ENCODE results near the gene IGFL2. TPM values are rescaled to one million over a fixed set of nuclear protein-coding genes. Genes with fewer than 3 reads are reported as not detected.
"Not testable (repeated sequence)": the region's sequence is repeated elsewhere in the genome, so short reads cannot be mapped to it uniquely, and the experiment has no call there.

Gene IGFL2
- total RNA-seq, 1 donor from 2014 or later = not detected

GRCh38 chr19:46206682-46207081 is 58.6 kb downstream of the IGFL2 start:
- no peak overlapping the region for H3K27ac Mint-ChIP-seq (ENCODE audit: unreplicated experiment)
- no peaks in the 10 kb centered on the region for H3K36me3 Mint-ChIP-seq (ENCODE audit: low read depth, unreplicated experiment)
- no peak overlapping the region for H3K4me3 Mint-ChIP-seq (ENCODE audit: unreplicated experiment)
- H3K4me1 Mint-ChIP-seq (ENCODE audit: unreplicated experiment) = peaks cover 12% of the 10 kb centered on the region
- no peak for DNase-seq (ENCODE audit: low spot score)
- peaks cover 5% of the 10 kb centered on the region for H3K27me3 Mint-ChIP-seq (ENCODE audit: unreplicated experiment)
- no peaks in the 10 kb centered on the region for H3K9me3 Mint-ChIP-seq (ENCODE audit: unreplicated experiment)
- no peak for TF ChIP-seq CTCF (IDR thresholded peaks at IDR 0.05; ENCODE audit: unreplicated experiment)

- H3K27me3 Mint-ChIP-seq (ENCODE audit: unreplicated experiment); DNase-seq (ENCODE audit: low spot score); H3K4me3 Mint-ChIP-seq (ENCODE audit: unreplicated experiment); H3K36me3 Mint-ChIP-seq (ENCODE audit: low read depth, unreplicated experiment); H3K9me3 Mint-ChIP-seq (ENCODE audit: unreplicated experiment); H3K27ac Mint-ChIP-seq (ENCODE audit: unreplicated experiment): not testable (repeated sequence)
- peaks cover 24% of the 10 kb centered on the region for H3K4me1 Mint-ChIP-seq (ENCODE audit: unreplicated experiment)
These were observed 59.8 kb downstream of the IGFL2 start for GRCh38 chr19:46207858-46208257.

GRCh38 chr19:46209051-46209450 is 61.0 kb downstream of the IGFL2 start:
- no peak for TF ChIP-seq CTCF (IDR thresholded peaks at IDR 0.05; ENCODE audit: unreplicated experiment)
- Mint-ChIP-seq H3K27ac (ENCODE audit: unreplicated experiment) (no peak overlapping the region), H3K4me3 (ENCODE audit: unreplicated experiment) (no peak overlapping the region), H3K9me3 (ENCODE audit: unreplicated experiment) (no peaks in the 10 kb centered on the region), H3K36me3 (ENCODE audit: low read depth, unreplicated experiment) (no peaks in the 10 kb centered on the region), H3K4me1 (ENCODE audit: unreplicated experiment) (peaks cover 25% of the 10 kb centered on the region), H3K27me3 (ENCODE audit: unreplicated experiment) (peaks cover 5% of the 10 kb centered on the region)
- DNase-seq (ENCODE audit: low spot score) = no peak

- H3K4me3 Mint-ChIP-seq (ENCODE audit: unreplicated experiment) = no peak overlapping the region
- H3K9me3 Mint-ChIP-seq (ENCODE audit: unreplicated experiment) = no peaks in the 10 kb centered on the region
- no peaks in the 10 kb centered on the region for H3K36me3 Mint-ChIP-seq (ENCODE audit: low read depth, unreplicated experiment)
- H3K27ac Mint-ChIP-seq (ENCODE audit: unreplicated experiment) = no peak overlapping the region
- H3K27me3 Mint-ChIP-seq (ENCODE audit: unreplicated experiment) = peaks cover 5% of the 10 kb centered on the region
- H3K4me1 Mint-ChIP-seq (ENCODE audit: unreplicated experiment) = peaks cover 25% of the 10 kb centered on the region
- no peak for TF ChIP-seq CTCF (IDR thresholded peaks at IDR 0.05; ENCODE audit: unreplicated experiment)
- DNase-seq (ENCODE audit: low spot score) = no peak
These were observed 61.4 kb downstream of the IGFL2 start for GRCh38 chr19:46209472-46209871.

GRCh38 chr19:46210669-46211068 is 62.6 kb downstream of the IGFL2 start:
- no peak for TF ChIP-seq CTCF (IDR thresholded peaks at IDR 0.05; ENCODE audit: unreplicated experiment)
- peaks cover 25% of the 10 kb centered on the region for H3K4me1 Mint-ChIP-seq (ENCODE audit: unreplicated experiment)
- peaks cover 5% of the 10 kb centered on the region for H3K27me3 Mint-ChIP-seq (ENCODE audit: unreplicated experiment)
- DNase-seq (ENCODE audit: low spot score) = no peak
- no peaks in the 10 kb centered on the region for H3K9me3 Mint-ChIP-seq (ENCODE audit: unreplicated experiment)
- no peaks in the 10 kb centered on the region for H3K36me3 Mint-ChIP-seq (ENCODE audit: low read depth, unreplicated experiment)
- H3K27ac Mint-ChIP-seq (ENCODE audit: unreplicated experiment) = no peak overlapping the region
- H3K4me3 Mint-ChIP-seq (ENCODE audit: unreplicated experiment) = no peak overlapping the region

Other genes with a start within 250 kb of the IGFL2 start
- gene MYPOP, start 245.6 kb upstream of the IGFL2 start, total RNA-seq (ENCODE audit: unreplicated experiment) = 9.0 TPM
- not detected for gene NANOS2, start 233.5 kb upstream of the IGFL2 start, total RNA-seq (ENCODE audit: unreplicated experiment)
- 86.0 TPM for gene NOVA2, start 174.4 kb upstream of the IGFL2 start, total RNA-seq (ENCODE audit: unreplicated experiment)
- gene CCDC61, start 152.8 kb upstream of the IGFL2 start, total RNA-seq (ENCODE audit: unreplicated experiment) = 9.5 TPM
- gene PGLYRP1, start 125.2 kb upstream of the IGFL2 start, total RNA-seq (ENCODE audit: unreplicated experiment) = 0.54 TPM
- not detected for gene IGFL4, start 107.2 kb upstream of the IGFL2 start, total RNA-seq (ENCODE audit: unreplicated experiment)
- not detected for gene IGFL3, start 23.6 kb upstream of the IGFL2 start, total RNA-seq (ENCODE audit: unreplicated experiment)
- gene IGFL1, start 81.5 kb downstream of the IGFL2 start, total RNA-seq (ENCODE audit: unreplicated experiment) = not detected
- gene HIF3A, start 148.8 kb downstream of the IGFL2 start, total RNA-seq (ENCODE audit: unreplicated experiment) = 54.2 TPM
- 66.7 TPM for gene PPP5C, start 198.8 kb downstream of the IGFL2 start, total RNA-seq (ENCODE audit: unreplicated experiment)

Measured in endothelial cell (in vitro differentiated cells).